H1 (cell line): Measurements from ENCODE around the gene FLT4. TPM values are rescaled to one million over a fixed set of nuclear protein-coding genes. Genes with fewer than 3 reads are reported as not detected.

Experiments
- ATF2 ChIP-seq: IDR thresholded peaks from 2 replicates; pipeline ENCODE4 v1.6.1; 2012; ENCODE audit warnings: low read length, inconsistent platforms
- GTF2F1 ChIP-seq: IDR thresholded peaks from 2 replicates; pipeline ENCODE4 v1.6.1; 2012; ENCODE audit warnings: low read depth, low read length, improper control_type of control experiment, borderline replicate concordance
- HDAC2 ChIP-seq, 2 experiments: fragments of 300-600 bp in 1 of 2; sonication (generic) in 1 of 2; IDR thresholded peaks; 2 replicates each; pipeline ENCODE4 v1.6.1; 2011 to 2012; ENCODE audit warnings: low read depth in 2 of 2, low read length in 2 of 2, mild to moderate bottlenecking in 2 of 2, moderate library complexity in 2 of 2, borderline replicate concordance in 1 of 2, inconsistent platforms in 1 of 2
- polyA plus RNA-seq, 7 experiments: library from polyadenylated mRNA; depleted of rRNA in 3 of 7; stranded (reverse) in 5 of 7; unstranded in 2 of 7; fragments of >200 nt in 5 of 7; fragments of 200-250 nt in 2 of 7; gene quantifications; 1 replicate in 5 of 7; 2 replicates in 1 of 7; 4 replicates in 1 of 7; pipeline versions ENCODE4 v1.2.1 to v1.2.3, GENCODE V29; 2011 to 2013; ENCODE audit warnings: missing spikeins in 2 of 7, mixed read lengths in 2 of 7
- total RNA-seq: library from RNA; stranded (reverse); fragmentation: NEBNext Ultra II Directional; extraction: Animal tissue kit (Norgen Biotek cat#: 25700); gene quantifications from 2 replicates; pipeline ENCODE4 v1.2.1, GENCODE V29; 2021

FLT4 gene
- total and polyA plus RNA-seq, 2 of the 8 experiments (the other 6 are each of a cell fraction or from before 2014, with no cell fraction given), result 6.5 to 7.7 TPM

- TF ChIP-seq ATF2 (no peak), HDAC2 (IDR thresholded peaks at IDR 0.05; ENCODE audit: borderline replicate concordance in 1 of 2, low read depth in 2 of 2, low read length in 2 of 2) (no peak), GTF2F1 (no peak)
Measured at GRCh38 chr5:180618829-180619562, 30.4 kb downstream of the FLT4 start (continued).
